SW 1271 (cell line): ENCODE data around the gene ARHGEF9.
"Not testable (repeated sequence)": the region's sequence is repeated elsewhere in the genome, so short reads cannot be mapped to it uniquely, and the experiment has no call there.

Experiments used
- DNase-seq, 2 experiments: peaks; one replicate each; lab custom pipeline; 2025; lab: John Stamatoyannopoulos, UW

Gene ARHGEF9

DNA sequence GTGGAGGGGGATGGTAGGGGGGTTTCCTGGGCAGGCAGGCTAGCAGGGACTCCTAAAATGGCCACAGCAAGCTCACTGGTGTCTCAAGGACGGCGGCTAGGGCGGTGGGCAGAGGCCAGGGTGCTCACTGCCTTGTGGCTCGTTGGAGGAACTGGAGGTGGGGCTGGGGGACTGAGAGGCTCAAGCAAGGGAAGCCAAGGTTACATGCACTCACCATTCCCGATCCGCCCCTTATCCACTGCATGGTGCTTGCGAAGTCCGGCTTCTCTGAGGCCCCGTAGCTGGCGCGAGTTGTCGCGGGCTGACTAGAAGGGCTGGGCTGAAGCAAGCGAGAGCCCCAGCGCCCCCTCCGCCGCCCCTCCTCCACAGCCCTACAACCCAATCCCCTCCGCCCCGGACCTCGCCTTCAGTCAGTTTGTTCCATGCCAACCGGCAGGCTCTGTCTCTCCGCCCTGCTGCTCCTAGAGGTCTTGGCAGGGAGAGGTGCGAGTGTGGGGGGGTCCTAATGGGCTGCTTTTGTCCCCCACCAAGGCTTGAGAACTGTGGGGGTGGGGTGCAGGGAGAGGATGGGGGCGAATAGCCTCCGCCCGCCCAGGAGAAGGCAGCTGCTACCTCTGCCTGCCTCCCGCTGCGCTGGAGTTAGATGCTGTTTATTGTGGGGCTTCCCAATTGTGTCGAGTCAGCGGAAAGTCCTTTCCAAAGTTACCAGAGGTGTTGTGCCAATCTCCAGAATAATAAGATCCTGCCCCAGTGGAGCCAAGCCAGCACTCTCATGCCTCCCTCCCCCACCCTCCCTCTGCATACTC lies at the start of gene ARHGEF9:
Gene ARHGEF9, minus strand, starts transcription at position 313 of the 806 bp plus-strand sequence. Its CDS starts 69 bp downstream, at position 244.
- no peak for DNase-seq

- not testable (repeated sequence) for DNase-seq
Observed at GRCh38 chrX:63825446-63825845, 40.4 kb upstream of the ARHGEF9 start.

DNA sequence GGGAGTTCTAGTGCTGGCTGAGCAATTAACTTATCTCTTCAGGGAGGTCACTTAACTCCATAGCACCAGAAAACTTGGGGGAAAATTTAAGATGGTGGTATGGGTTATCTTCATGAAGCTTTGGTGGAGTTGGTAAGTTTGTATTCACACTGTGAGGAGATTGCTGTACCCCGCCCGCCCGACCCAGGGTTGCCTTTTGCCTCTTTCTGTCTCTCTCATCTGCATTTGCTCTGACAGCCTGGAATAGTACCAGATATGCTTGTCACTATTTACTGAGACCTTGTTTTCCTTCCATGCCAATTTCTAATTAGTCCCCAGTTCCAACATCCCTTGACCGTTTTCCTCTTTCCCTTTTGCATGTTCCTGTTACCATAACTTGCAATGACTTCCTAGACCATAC lies 33.1 kb upstream of the ARHGEF9 start:
- DNase-seq: no peak

DNA sequence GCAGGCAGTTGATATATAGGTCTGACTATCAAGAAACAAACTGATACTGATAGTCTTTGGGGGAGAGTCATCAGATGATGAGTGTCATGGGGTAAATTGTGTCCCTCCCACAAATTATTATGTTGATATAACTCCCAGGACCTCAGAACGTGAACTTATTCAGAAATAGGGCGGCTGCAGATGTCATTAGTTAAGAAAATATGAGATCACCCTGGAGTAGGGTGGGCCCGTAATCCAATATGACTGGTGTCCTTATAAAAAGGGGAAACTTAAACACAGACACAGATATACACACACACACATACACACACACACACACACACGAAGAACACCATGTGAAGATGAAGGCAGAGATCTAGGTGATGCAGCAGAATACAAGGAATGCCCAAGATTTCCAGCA lies 32.7 kb upstream of the ARHGEF9 start:
- DNase-seq: no peak

- no peak for DNase-seq
Observed at GRCh38 chrX:63812823-63813222, 27.8 kb upstream of the ARHGEF9 start.

DNA sequence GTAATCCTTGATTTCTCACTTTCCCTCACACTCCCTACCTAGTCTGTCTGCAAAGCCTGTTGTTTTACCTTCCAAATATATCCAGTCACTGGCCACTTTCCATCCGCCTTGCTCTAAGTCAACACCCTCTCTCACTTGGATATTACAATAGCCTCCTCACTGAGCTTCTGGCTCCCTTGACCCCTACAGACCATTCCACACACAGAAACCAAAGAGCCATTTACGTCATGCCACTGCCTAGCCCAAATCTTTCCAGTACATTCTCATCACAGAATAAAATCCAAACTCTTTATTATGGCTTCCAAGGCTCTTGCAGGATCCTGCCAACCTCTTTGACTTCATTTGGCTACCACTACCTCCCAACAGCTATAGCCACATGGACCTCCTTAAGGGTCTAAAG lies 25.7 kb upstream of the ARHGEF9 start:
- no peak for DNase-seq

GRCh38 chrX:63809173-63809572 lies 24.2 kb upstream of the ARHGEF9 start:
- DNase-seq: no peak

DNA sequence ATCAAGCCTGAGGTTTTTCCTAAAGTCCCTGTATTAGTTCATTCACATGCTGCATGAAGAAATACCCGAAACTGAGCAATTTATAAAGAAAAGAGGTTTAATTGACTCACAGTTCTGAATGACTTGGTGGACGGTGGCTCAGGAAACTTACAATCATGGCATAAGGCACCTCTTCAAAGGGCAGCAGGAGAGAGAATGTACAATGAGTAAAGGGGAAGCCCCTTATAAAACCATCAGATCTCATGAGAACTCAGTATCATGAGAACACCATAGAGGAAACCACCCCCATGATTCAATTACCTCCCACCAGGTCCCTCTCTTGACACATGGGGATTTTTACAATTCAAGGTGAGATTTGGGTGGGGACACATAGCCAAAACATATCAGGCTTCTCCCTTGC lies 10.4 kb upstream of the ARHGEF9 start:
- DNase-seq: not testable (repeated sequence)

DNA sequence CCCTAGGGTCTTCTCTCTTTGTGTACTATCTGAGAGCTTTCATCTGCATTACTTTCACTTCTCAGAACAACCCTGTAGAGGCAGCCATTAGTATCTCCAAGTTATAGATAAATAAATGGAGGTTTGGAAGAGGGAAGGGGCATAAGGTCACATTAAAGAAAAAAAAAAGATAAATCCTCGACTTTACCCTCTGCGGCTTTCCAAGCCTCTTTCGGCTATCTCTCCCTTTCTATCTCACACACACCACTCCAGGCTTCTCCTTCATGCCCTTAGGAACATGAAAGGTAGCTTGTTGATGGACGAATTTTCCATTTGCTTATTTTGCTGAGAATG lies 660 bp upstream of the ARHGEF9 start:
- DNase-seq: no peak

- no peak for DNase-seq
Observed at GRCh38 chrX:63784346-63784901, 590 bp downstream of the ARHGEF9 start.

DNA sequence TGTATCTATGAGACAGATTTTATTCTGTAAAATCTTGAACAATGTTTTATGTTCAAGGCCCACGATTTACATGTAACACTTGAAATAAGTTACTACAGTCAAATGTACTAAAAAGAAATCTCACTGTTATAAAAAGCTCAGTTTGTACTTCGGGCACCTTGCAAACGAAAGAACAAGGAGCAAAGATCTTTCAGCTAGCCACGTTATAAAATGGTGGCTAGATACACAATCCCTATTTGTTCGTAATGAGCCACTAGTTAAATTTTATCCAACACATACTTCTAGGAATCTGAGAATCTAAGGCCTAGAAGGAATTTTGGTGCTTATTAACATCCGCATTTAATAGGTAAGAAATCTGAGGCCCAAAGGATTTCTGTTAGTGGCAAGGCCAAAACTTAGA lies 2.5 kb downstream of the ARHGEF9 start:
- DNase-seq: no peak

GRCh38 chrX:63768760-63769159 lies 16.3 kb downstream of the ARHGEF9 start:
- DNase-seq: no peak

- DNase-seq: no peak
Observed at GRCh38 chrX:63765712-63766111, 19.3 kb downstream of the ARHGEF9 start.

GRCh38 chrX:63764946-63765345 lies 20.1 kb downstream of the ARHGEF9 start:
- peak; percentile 0 to 31 for DNase-seq

- no peak for DNase-seq
Observed at GRCh38 chrX:63761639-63762038, 23.4 kb downstream of the ARHGEF9 start.

GRCh38 chrX:63758011-63758410 lies 27.0 kb downstream of the ARHGEF9 start:
- DNase-seq: no peak

DNA sequence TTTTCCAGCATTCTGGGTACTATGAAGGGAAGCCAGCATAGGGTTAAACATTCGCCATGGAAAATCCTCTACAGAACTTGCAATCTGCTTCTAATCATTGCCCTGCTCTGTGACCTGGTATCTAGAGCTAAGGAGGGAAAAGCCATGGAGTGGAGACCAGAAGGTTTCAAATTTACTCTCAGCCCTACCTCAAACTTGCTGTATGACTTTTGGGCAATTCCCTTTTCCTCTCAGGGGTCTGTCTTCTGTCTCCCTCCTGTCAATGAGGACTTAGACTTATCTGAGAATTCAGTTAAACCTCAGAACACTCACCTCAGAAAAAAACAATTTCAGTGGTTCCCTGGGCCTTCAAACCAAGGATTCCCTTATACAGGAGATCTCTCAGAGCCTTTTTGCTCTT lies 29.1 kb downstream of the ARHGEF9 start:
- DNase-seq: no peak

DNA sequence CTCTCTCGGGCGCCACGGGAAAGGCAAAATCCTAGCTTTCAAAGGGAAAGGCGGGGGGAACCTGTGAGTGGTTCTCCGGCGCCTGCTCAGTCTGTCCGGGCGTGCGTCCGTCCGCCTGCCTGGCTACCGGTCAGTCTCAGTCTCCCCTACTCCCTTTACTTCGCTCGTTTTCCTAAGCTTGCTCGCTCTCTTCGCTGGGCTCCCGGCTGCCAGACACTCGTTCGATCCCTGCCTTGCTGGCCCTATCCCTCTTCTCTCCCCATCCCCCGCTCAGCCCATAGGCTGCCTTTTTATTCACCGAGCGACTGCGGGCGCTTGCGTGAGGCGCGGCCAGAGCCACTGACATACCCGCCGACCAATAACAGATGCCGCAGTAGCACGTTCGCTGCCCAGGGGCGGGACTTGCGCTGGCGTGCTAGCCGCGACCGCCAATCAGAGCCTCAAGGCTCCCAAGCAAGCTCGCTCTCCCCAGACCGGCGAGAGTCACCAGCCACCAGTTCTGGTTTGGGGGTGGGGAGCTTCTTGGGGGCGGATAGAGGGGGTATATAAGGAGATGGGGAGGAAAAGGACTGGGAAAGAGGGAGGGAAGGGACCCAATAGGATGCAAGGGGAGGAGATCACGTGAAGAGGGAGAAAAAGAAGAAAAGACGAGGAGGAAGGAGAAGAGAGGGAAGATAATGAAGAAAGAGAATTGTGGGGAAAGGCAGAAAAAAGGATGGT lies 30.0 kb downstream of the ARHGEF9 start:
- peak; percentile 74 to 90 for DNase-seq

GRCh38 chrX:63754136-63754859 lies 30.7 kb downstream of the ARHGEF9 start:
- peak in 1 of 2 experiments; percentile 19 for DNase-seq

DNA sequence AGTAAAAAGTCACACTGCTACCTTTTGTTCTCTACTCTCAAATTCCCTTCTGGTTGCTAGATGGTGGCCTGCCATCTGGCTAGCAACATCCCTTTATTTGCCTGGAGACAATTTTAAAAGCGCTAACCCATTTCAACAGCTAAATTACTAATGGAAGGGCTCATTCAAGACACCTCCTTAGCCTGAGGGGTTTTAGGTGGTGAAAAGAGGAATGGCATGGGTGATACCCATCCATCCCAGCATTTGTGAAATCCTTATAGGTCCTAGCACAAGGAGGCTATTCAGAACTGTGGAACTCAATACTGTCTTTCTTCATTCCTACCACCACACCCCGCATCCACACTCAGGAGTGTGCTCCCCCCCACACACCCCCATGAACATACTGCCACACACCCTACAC lies 33.5 kb downstream of the ARHGEF9 start:
- no peak for DNase-seq

GRCh38 chrX:63750811-63751210 lies 34.2 kb downstream of the ARHGEF9 start:
- no peak for DNase-seq

- no peak for DNase-seq
Observed at GRCh38 chrX:63747331-63747730, 37.7 kb downstream of the ARHGEF9 start.

DNA sequence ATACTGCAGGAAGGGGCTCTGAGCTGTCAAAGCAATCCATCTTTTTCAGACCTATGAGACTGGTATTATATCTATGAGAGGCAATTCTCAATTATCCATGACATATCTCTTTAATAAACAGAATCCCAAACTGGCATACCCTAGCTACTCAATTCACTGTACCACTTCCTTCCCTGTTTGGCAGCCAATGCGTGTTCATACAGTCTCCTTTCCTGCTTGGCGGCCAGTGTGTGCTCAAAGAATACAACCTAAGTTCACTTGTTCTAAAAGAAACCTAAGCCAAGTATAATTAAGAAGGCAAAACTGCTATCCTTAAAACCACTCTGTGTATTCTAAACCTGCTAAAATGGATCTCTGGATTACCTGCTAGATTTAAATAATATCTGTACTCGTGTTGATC lies 38.3 kb downstream of the ARHGEF9 start:
- DNase-seq: no peak
